Measurements from ENCODE around the gene GPR161.
"Not testable (repeated sequence)": the region's sequence is repeated elsewhere in the genome, so short reads cannot be mapped to it uniquely, and the experiment has no call there.

Gene GPR161, protein sequence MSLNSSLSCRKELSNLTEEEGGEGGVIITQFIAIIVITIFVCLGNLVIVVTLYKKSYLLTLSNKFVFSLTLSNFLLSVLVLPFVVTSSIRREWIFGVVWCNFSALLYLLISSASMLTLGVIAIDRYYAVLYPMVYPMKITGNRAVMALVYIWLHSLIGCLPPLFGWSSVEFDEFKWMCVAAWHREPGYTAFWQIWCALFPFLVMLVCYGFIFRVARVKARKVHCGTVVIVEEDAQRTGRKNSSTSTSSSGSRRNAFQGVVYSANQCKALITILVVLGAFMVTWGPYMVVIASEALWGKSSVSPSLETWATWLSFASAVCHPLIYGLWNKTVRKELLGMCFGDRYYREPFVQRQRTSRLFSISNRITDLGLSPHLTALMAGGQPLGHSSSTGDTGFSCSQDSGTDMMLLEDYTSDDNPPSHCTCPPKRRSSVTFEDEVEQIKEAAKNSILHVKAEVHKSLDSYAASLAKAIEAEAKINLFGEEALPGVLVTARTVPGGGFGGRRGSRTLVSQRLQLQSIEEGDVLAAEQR

DNA sequence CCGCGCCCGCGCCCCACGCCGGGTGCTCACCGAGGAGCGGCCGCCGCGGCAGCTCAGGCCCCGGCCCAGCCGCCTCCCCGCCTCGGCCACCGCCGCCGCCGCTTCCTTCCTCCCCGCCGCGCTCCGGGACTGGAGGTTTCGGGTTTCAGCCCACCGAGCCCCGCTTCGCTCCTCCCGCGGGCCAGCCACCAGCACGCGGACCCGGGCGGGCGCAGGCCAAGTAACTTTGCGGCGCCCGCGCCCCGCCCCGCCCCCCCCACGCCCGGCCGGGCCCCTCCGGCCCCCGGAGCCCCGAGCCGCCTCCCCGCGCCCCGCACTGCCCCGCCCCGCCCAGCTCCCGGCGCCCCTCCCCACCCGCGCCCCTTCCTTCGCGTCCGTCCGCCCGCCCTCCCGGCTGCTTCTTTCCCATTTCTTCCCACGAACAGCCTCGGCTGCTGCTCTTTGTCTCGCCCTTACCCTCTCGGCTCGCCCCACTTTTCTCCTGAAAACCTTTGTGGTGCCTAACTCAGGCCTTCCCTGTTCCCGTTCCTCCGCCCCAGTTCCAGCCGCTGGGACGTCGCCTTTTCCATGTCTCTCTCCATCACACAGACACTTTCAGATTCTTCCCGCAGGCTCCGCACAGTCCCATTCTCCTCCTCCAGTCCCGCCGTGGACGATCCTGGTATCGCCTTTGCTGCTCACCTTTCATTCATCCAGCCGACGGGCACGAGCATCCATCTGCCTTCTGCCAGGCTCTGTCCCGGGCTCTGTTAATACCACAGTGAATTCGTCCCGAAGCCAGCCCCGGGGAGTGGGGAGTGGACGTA lies at the start of gene GPR161:
TSS of gene GPR161 (minus strand) at position 222 of the 806 bp plus-strand sequence. CDS start 32,080 bp downstream, outside the sequence.
- no peak for DNase-seq (ENCODE audit: low read depth in 2 of 3, low spot score in 2 of 3)

DNA sequence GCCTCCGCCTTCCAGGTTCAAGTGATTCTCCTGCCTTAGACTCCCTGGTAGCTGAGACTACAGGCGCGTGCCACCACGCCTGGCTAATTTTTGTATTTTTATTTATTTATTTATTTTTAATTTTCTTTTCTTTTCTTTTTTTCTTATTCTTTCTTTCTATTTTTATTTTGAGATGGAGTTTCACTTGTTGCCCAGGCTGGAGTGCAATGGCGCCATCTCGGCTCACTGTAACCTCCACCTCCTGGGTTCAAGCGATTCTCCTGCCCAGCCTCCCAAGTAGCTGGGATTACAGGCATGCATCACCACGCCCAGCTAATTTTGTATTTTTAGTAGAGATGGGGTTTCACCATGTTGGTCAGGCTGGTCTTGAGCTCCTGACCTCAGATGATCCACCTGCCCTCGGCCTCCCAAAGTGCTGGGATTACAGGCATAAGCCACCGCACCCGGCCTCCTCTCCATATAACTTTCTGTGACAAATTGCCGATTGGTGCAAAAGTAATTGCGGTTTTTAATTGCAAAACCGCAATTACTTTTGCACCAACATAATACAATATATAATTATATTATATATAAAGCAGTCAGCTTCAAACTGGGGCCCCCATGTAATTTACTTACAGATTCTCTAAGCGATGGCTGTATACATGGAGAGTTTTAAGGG lies 44.5 kb upstream of the GPR161 start:
- not testable (repeated sequence) for DNase-seq (ENCODE audit: low read depth in 2 of 3, low spot score in 2 of 3)

DNA sequence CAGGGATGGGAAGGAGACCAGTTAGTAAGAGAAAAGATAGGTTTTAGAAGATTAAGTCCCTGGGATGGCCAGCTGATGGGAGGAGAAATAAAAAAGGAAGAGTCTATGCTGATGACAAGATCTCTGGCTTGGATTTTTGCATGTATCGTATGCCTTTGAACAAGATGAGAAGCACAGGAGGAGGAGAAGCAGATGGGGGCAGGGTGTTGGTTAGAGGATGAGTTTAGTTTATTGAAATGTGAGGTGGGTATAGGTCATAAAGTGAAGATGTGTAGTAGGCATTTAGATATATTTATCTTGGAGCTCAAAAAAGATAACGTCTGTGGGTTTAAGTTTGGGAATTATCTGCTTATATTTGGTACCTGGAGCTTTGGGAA lies 43.4 kb upstream of the GPR161 start:
- DNase-seq (ENCODE audit: low read depth in 2 of 3, low spot score in 2 of 3) = no peak

DNA sequence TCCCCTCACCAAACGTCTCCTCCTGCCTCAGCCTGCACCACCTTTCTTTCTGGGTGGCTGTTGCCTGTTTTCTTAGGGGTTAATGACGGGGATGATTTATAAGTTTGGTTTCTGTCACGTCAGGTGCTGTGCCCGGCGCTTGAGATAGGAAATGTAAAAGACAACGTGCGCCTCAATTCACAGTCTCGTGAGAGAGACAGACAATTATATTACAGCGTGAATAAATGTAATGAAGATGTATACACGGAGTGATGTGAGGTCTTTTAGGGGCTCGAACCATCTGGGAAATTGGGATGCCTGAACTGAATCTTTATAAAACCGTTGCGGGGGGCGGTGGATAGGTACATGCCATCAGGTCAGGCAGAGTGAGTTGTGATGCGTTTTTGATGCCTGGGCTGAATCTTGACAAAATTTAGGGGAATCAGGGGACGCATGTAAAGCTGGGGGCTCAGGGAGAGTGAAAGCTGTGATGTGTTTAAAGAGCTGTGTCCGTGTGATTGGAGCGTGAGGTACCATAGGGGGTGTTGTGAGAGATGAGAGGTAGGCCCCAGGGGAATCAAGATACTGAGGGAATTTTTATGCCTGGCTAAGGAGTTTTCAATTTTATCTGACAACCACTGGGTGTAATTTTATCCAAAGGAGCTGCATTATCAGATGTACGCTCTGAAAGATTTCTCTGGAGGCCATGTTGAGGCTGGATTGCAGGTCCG lies 42.9 kb upstream of the GPR161 start:
- no peak for DNase-seq (ENCODE audit: low read depth in 2 of 3, low spot score in 2 of 3)

DNA sequence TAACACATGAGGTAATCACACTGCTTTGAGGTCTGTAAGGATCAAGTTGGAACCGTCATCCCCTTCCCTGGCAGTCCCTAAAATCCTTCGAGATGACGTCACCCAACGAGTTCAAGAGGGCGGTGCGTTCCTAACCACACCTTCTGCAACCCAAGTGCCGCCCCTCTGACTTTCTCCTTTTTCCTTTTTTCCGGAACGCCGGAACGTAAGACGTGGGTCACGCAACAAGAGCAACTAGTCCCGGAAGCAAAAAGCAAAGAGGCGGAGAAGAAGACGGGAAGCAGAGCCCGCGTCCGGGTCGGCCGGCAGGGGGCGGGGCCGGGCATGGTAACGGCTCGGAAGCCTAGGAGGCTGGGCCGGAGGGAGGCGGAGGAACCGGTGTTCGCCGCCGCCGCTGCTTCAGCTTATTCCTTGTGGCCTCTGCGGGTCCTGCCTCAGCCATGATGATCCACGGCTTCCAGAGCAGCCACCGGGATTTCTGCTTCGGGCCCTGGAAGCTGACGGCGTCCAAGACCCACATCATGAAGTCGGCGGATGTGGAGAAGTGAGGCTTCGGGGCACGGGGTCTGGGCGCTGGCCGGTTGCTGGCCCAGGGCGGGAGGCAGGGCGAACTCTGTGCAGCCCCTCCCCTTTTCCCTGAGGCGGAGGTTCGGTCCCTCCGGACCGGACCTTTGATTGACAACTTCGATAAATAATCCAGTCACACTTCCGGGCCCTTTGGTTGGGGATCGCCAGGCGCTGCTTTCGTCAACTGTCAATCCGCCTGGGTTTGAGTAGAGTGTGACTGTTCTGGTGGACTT lies 42.1 kb upstream of the GPR161 start, which contains the start of gene TIPRL:
TSS of gene TIPRL (plus strand) at position 325 of the 800 bp plus-strand sequence. CDS start at position 441, 116 bp downstream.
- DNase-seq (ENCODE audit: low read depth in 2 of 3, low spot score in 2 of 3) = peak; percentile 83 to 88 (median 85)

DNA sequence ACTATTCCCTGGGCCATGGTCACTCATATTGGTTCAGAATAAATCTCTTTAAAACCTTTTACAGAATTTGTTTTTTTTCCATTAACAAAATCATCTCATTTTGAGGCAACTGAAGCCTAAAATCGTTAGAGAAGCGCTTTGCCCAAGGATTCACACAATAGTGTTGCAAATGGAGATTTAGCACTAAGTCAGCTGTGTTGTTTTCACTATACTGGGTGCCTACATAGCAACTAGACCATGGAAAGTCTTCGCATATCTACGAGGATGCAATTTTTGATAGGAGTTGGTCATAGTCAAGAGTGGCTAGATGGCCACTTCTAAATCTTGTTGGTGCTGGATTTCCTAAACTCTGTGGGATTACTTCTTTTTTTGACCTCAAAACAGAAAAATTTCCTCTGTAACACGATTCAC lies 41.5 kb upstream of the GPR161 start:
- DNase-seq (ENCODE audit: low read depth in 2 of 3, low spot score in 2 of 3) = no peak

DNA sequence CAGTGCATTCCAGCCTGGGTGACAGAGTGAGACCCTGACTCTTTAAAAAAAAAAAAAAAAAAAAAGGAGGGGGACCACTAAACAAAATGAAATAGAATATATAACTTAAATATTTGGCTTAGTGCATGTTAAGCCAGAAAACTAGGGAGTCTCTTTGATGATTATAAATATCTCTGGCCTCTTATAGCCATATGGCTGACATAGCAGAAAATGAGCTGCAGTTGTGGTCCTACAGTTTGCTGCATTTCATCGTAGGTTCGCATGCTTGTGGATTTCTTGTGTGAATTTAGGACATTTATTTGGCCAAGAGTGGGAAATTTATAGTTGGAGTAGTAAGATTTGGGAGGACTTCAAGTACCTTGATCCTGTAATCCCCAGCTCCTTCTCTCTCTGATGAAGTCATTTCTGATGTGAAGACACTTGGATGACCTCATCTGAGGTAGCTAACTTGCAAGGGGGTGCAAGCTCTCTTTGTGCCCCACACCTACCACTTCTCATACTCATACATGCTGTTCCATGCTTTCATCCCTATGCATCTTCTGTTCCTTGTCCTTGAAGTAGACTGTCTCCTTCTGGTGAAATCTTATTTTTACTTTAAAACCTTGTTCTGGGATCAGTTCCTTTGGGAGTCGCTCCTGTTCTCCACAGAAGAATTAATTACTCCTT lies 35.7 kb upstream of the GPR161 start:
- no peak for DNase-seq (ENCODE audit: low read depth in 2 of 3, low spot score in 2 of 3)

DNA sequence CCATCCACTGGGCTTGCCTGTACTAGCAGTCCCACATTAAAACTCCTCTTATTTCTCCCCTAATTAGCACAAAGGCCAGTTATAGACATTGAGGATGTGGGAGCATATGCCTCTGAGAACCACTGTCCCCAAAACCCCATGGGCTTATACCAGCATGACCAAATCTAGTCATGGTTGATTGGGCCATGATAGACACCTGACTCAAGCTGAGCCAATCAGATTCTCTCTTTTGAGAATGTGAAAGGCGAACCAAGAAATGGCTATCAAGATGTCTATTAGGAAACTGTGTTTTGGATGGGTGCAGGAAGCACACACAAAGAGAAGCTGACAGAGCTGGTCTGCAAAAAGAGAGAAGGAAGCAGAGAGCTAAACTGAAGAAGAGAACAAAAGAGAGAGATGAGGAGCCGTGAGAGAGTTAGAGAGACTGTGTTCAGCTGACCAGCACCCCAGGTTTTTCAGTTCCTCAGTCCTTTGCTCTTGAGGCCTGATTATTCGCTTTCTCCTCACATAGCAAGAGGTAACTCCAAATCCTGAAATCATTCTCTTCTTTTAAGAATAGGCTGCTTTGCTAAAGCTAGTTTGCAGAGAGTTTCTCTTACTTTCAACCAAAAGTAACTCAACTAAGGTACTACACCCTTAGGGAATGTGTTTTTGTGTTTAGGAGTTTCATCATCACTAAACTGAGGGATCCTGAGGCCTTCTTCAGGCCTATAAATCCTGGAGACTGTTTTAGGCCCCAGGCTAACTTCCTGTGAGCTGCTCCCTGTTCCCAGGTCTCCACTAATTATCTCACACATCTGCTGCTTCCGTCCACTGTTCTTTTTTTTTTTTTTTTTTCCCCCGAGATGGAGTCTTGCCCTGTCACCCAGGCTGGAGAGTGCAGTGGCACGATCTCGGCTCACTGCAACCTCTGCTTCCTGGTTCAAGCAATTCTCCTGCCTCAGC lies 34.1 kb upstream of the GPR161 start:
- DNase-seq (ENCODE audit: low read depth in 2 of 3, low spot score in 2 of 3) = no peak

DNA sequence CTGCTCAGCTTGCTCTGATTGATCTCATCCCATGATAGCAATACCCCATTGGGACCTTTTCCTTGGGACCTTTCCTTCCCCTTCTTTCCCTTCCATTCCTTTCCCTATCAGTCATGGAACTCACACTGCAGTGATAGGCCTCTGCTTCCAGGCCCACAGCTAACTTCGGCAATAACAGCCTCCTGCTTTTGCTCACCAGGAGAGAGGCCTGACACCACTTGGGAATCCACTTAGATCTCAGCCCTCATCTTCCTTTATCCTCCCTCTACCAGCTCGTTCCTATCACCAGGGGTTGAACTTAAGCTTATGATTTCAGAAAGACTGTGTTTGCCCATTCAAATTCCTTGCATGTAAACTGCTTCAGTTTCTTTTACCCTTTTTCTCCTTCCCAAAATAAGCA lies 31.1 kb upstream of the GPR161 start:
- DNase-seq (ENCODE audit: low read depth in 2 of 3, low spot score in 2 of 3) = no peak

DNA sequence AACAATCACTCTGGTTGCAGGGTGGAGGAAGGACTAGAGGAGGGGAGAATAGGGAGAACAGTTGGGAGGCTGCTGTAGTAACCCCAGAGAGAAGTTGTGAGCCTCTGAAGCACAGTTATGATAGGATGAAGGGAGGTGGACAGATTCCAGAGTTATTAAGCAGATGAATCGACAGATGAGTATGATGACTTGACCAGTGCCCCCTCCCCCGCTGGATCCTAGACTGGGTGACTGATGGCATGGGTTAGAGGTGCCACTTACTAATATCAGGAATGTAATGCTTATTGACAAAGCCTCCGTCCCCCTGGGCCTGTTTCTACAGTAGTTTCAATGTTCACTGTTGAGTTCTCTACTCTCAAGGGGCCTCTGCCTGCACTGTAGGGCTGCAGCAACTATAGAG lies 28.0 kb upstream of the GPR161 start:
- DNase-seq (ENCODE audit: low read depth in 2 of 3, low spot score in 2 of 3) = no peak

DNA sequence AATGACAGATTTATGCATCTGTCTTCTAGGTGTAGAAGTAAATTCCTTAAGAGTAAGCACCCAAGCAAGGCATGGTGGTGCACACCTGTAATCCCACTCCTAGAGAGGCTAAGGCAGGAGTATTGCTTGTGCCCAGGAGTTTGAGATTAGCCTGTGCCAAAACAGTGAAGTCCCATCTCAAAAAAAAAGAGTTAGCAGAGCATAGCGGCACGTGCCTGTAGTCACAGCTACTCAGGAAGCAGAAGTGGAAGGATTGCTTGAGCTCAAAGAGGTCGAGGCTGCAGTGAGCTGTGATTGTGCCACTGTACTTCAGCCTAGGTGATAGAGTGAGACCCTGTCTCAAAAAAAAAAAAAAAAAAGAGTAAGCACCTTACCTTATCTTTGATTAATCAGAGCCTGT lies 26.9 kb upstream of the GPR161 start:
- DNase-seq (ENCODE audit: low read depth in 2 of 3, low spot score in 2 of 3) = no peak

DNA sequence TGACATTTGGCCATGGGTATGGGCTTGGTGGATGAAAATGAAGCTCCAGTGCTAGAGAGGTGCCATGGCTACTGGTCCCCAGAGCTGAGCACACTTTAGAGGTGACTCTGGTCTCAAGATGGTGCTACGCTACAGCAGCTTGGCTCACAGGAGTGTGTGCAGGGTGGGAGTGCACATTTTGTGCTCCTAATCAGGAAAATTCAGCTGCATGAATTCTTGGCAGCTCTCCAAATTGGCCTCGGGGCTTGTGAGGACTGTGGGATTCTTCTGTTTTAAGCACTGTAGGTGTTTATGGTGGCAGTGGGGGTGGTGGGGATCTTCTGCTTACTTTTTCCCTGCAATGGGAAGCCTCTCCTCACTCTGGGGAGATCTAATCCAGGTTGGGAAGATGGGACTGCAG lies 24.7 kb upstream of the GPR161 start:
- no peak for DNase-seq (ENCODE audit: low read depth in 2 of 3, low spot score in 2 of 3)

DNA sequence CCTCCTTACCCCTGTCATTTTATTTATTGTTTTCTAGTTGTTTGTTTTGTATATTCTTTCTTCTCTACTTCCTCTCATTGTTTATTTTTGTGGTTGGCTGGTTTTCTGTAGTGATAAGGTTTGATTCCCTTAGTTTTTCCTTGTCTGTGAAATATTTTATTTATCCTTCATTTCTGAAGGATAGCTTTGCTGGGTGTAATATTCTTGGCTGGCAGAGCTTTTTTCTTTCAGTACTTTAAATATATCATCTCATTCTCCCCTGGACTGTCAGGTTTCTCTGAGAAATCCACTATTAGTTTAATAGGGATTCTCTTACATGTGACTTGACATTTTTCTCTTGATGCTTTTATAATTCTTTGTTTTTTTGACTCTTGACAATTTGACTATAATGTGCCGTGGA lies 23.2 kb upstream of the GPR161 start:
- DNase-seq (ENCODE audit: low read depth in 2 of 3, low spot score in 2 of 3) = no peak

DNA sequence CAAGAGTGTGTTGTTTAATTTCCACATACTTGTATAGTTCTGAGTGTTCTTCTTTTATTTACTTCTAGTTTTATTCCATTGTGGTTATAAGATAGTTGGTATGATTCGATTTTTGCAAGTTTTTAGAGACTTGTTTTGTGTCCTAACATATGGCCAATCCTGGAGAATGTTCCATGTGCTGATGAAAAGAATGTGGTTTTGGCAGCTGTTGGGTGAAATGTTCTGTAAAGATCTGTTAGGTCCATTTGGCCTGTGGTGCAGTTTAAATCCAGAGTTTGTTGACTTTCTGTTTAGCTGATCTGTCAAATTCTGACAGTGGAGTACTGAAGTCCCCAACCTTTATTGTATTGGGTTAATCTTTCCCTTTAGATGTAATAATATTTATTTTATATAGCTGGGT lies 22.5 kb upstream of the GPR161 start:
- no peak for DNase-seq (ENCODE audit: low read depth in 2 of 3, low spot score in 2 of 3)

DNA sequence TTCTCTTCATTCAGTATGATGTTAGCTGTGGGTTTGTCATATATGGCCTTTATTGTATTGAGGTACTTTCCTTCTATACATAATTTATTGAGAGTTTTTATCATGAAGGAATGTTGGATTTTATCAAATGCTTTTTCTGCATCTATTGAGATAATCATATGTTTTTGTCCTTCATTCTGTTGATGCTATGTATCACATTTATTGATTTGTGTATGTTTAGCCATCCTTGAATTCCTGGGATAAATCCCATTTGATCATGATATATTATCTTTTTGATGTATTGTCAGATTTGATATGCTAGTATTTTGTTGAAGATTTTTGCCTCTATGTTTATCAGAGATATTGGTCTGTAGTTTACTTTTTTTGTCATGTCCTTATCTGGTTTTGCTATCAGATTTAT lies 20.9 kb upstream of the GPR161 start:
- no peak for DNase-seq (ENCODE audit: low read depth in 2 of 3, low spot score in 2 of 3)

DNA sequence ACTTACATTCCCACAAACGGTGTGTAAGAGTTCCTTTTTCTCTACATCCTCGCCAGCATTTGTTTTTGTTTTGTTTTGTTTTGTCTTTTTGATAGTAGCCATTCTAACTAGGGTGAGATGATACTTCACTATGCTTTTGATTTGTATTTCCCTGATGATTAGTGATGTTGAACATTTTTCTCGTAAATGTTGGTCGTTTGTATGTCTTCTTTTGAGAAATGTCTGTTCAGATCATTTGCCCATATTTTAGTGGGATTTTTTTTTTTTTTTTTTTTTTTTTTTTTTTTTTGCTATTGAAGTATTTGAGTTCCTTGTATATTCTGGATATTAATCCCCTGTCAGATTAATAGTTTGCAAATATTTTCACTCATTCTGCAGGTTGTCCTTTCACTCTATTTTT lies 19.2 kb upstream of the GPR161 start:
- DNase-seq (ENCODE audit: low read depth in 2 of 3, low spot score in 2 of 3) = no peak

DNA sequence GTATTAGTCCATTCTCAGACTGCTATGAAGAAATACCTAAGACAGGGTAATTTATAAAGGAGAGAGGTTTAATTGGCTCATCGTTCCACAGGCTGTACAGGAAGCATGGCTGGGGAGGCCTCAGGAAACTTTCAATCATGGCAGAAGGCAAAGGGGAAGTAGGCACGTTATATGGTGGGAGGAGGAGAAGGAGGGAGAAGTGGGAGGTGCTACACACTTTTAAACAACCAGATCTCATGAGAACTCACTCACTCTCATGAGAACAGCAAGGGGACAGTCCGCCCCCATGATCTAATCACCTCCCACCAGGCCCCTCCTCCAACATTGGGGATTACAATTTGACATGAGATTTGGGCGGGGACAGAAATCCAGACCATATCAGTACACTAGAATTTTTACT lies 18.0 kb upstream of the GPR161 start:
- DNase-seq (ENCODE audit: low read depth in 2 of 3, low spot score in 2 of 3) = not testable (repeated sequence)

DNA sequence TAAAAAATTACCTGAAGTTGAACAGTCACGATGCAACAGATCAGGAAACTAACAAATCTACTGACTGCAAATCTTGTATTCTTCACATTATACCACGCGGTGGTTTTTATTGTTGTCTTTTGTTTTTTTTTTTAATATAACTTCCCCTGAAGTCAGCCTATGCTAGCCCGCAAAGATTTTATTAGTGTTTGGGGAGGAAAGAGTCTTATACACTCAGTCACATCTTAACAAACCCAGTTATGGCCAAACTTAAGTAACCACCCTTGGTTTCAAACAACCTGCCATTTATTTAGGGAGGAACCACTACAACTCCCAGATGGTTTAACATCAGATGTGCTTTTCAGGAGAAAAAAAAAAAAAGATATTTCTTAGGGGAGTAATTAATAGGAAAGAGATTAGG lies 15.2 kb upstream of the GPR161 start:
- no peak for DNase-seq (ENCODE audit: low read depth in 2 of 3, low spot score in 2 of 3)
